GM21723 (cell line): ENCODE measurements around the gene CD247.

Experiments used
- ATAC-seq: cut with Tn5 transposase; IDR thresholded peaks from one replicate; pipeline ENCODE4 v1.9.1; 2021; ENCODE audit warnings: mild to moderate bottlenecking, moderate library complexity; ENCODE audit not compliant: unreplicated experiment

The CD247 gene

GRCh38 chr1:167419245-167419644 is 99.1 kb downstream of the CD247 start:
- ATAC-seq = no peak

GRCh38 chr1:167418391-167418790 is 99.9 kb downstream of the CD247 start:
- ATAC-seq = no peak

GRCh38 chr1:167416506-167416905 is 101.8 kb downstream of the CD247 start:
- ATAC-seq = no peak

- no peak for ATAC-seq
Observed at GRCh38 chr1:167413328-167413727, 105.0 kb downstream of the CD247 start.

- ATAC-seq = no peak
Observed at GRCh38 chr1:167412920-167413319, 105.4 kb downstream of the CD247 start.

GRCh38 chr1:167412072-167412471 is 106.3 kb downstream of the CD247 start:
- no peak for ATAC-seq

- ATAC-seq = no peak
Observed at GRCh38 chr1:167409183-167409582, 109.1 kb downstream of the CD247 start.

- ATAC-seq = no peak
Observed at GRCh38 chr1:167408355-167408754, 110.0 kb downstream of the CD247 start.

- no peak for ATAC-seq
Observed at GRCh38 chr1:167404908-167405307, 113.4 kb downstream of the CD247 start.

- ATAC-seq = no peak
Observed at GRCh38 chr1:167404161-167404888, 114.0 kb downstream of the CD247 start.

- ATAC-seq = no peak
Observed at GRCh38 chr1:167401260-167401873, 117.0 kb downstream of the CD247 start.

- ATAC-seq = no peak
Observed at GRCh38 chr1:167400359-167400953, 117.9 kb downstream of the CD247 start.

- no peak for ATAC-seq
Observed at GRCh38 chr1:167392200-167392696, 126.1 kb downstream of the CD247 start.

GRCh38 chr1:167388976-167389375 is 129.4 kb downstream of the CD247 start:
- ATAC-seq = no peak

GRCh38 chr1:167387251-167387910 is 130.9 kb downstream of the CD247 start:
- ATAC-seq = no peak
